NCI-H2029 treated with DMSO at 0.1 percent for 48 hours (cell line): Measurements from ENCODE around the gene SAFB.
"Not testable (repeated sequence)": the region's sequence is repeated elsewhere in the genome, so short reads cannot be mapped to it uniquely, and the experiment has no call there.

Experiments
- DNase-seq: peaks from one replicate; lab custom pipeline; 2025; lab: John Stamatoyannopoulos, UW

SAFB gene

GRCh38 chr19:5697022-5697889, 74.4 kb downstream of the SAFB start:
- no peak for DNase-seq

- DNase-seq: no peak
These were observed 75.2 kb downstream of the SAFB start for GRCh38 chr19:5697890-5698634.

- DNase-seq: no peak
These were observed 75.9 kb downstream of the SAFB start for GRCh38 chr19:5698635-5699422.

- DNase-seq: no peak
These were observed 77.7 kb downstream of the SAFB start for GRCh38 chr19:5700455-5701092.

- not testable (repeated sequence) for DNase-seq
These were observed 79.1 kb downstream of the SAFB start for GRCh38 chr19:5702053-5702410.

GRCh38 chr19:5703819-5704818, 81.2 kb downstream of the SAFB start:
- DNase-seq: no peak

GRCh38 chr19:5705552-5705951, 82.7 kb downstream of the SAFB start:
- no peak for DNase-seq

- DNase-seq: no peak
These were observed 84.1 kb downstream of the SAFB start for GRCh38 chr19:5706876-5707573.

- no peak for DNase-seq
These were observed 85.0 kb downstream of the SAFB start for GRCh38 chr19:5707576-5708575.

GRCh38 chr19:5711025-5711424, 88.1 kb downstream of the SAFB start:
- DNase-seq: no peak

GRCh38 chr19:5711713-5712161, 88.9 kb downstream of the SAFB start:
- DNase-seq: no peak

GRCh38 chr19:5713228-5713627, 90.3 kb downstream of the SAFB start:
- DNase-seq: no peak

- no peak for DNase-seq
These were observed 91.9 kb downstream of the SAFB start for GRCh38 chr19:5714816-5715215.

- no peak for DNase-seq
These were observed 94.5 kb downstream of the SAFB start for GRCh38 chr19:5717215-5717935.
